Measurements from ENCODE around the gene NAB2.
"Not testable (repeated sequence)": the region's sequence is repeated elsewhere in the genome, so short reads cannot be mapped to it uniquely, and the experiment has no call there.

The NAB2 gene

GRCh38 chr12:57112492-57113294 is 23.8 kb downstream of the NAB2 start:
- Histone ChIP-seq H3K79me2 (ENCODE audit: insufficient read depth, low read depth) (no peaks in the 10 kb centered on the region; the same call in 1 of the 2 replicates), H3K9ac (peak overlapping the region; percentile 62; the same call in 1 of the 2 replicates), H3K36me3 (ENCODE audit: insufficient read depth) (no peaks in the 10 kb centered on the region), H3K27ac (peak overlapping the region; percentile 64; the same call in 1 of the 2 replicates), H2AFZ (ENCODE audit: low read depth) (peak overlapping the region; percentile 54), H4K20me1 (ENCODE audit: insufficient read depth) (no peaks in the 10 kb centered on the region), H3K4me1 (ENCODE audit: low read depth, poor library complexity, severe bottlenecking) (peaks cover 19% of the 10 kb centered on the region), H3K4me3 (IDR thresholded peaks at IDR 0.05; ENCODE audit: insufficient read depth, low read depth, low read length) (no peak overlapping the region), H3K4me2 (peak overlapping the region; percentile 79), H3K27me3 (ENCODE audit: insufficient read depth, low read depth) (no peaks in the 10 kb centered on the region; the same call in 1 of the 2 replicates)
- TF ChIP-seq CTCF (conservative IDR thresholded peaks at IDR 0.05; ENCODE audit: low read depth, low read length) = peak; percentile 100

GRCh38 chr12:57116580-57117281 is 27.8 kb downstream of the NAB2 start:
- Histone ChIP-seq H3K4me2 (no peak overlapping the region), H3K4me1 (ENCODE audit: low read depth, poor library complexity, severe bottlenecking) (peaks cover 8% of the 10 kb centered on the region), H2AFZ (ENCODE audit: low read depth) (no peak overlapping the region), H3K4me3 (IDR thresholded peaks at IDR 0.05; ENCODE audit: insufficient read depth, low read depth, low read length) (no peak overlapping the region), H3K27me3 (ENCODE audit: insufficient read depth, low read depth) (no peaks in the 10 kb centered on the region; the same call in 1 of the 2 replicates), H3K36me3 (ENCODE audit: insufficient read depth) (no peaks in the 10 kb centered on the region), H3K79me2 (ENCODE audit: insufficient read depth, low read depth) (no peaks in the 10 kb centered on the region), H3K9ac (no peak overlapping the region), H3K27ac (no peak overlapping the region), H4K20me1 (ENCODE audit: insufficient read depth) (no peaks in the 10 kb centered on the region)
- no peak for TF ChIP-seq CTCF (conservative IDR thresholded peaks at IDR 0.05; ENCODE audit: low read depth, low read length)

- Histone ChIP-seq H3K9ac (no peak overlapping the region), H3K4me2 (no peak overlapping the region), H3K4me3 (IDR thresholded peaks at IDR 0.05; ENCODE audit: insufficient read depth, low read depth, low read length) (no peak overlapping the region), H3K4me1 (ENCODE audit: low read depth, poor library complexity, severe bottlenecking) (no peaks in the 10 kb centered on the region), H4K20me1 (ENCODE audit: insufficient read depth) (no peaks in the 10 kb centered on the region), H2AFZ (ENCODE audit: low read depth) (no peak overlapping the region), H3K27me3 (ENCODE audit: insufficient read depth, low read depth) (peaks cover 2% of the 10 kb centered on the region; the same call in 1 of the 2 replicates), H3K27ac (no peak overlapping the region), H3K36me3 (ENCODE audit: insufficient read depth) (no peaks in the 10 kb centered on the region), H3K79me2 (ENCODE audit: insufficient read depth, low read depth) (no peaks in the 10 kb centered on the region)
- no peak for TF ChIP-seq CTCF (conservative IDR thresholded peaks at IDR 0.05; ENCODE audit: low read depth, low read length)
Observed at GRCh38 chr12:57118711-57119271, 29.9 kb downstream of the NAB2 start.

- H3K36me3 ChIP-seq (ENCODE audit: insufficient read depth) = no peaks in the 10 kb centered on the region
- no peak overlapping the region for H2AFZ ChIP-seq (ENCODE audit: low read depth)
- no peak overlapping the region for H3K27ac ChIP-seq
- no peak for TF ChIP-seq CTCF (conservative IDR thresholded peaks at IDR 0.05; ENCODE audit: low read depth, low read length)
- no peak overlapping the region for H3K9ac ChIP-seq
- peaks cover 4% of the 10 kb centered on the region; the same call in 1 of the 2 replicates for H3K27me3 ChIP-seq (ENCODE audit: insufficient read depth, low read depth)
- no peaks in the 10 kb centered on the region for H3K79me2 ChIP-seq (ENCODE audit: insufficient read depth, low read depth)
- no peak overlapping the region for H3K4me2 ChIP-seq
- H3K4me3 ChIP-seq (IDR thresholded peaks at IDR 0.05; ENCODE audit: insufficient read depth, low read depth, low read length) = no peak overlapping the region
- no peaks in the 10 kb centered on the region for H3K4me1 ChIP-seq (ENCODE audit: low read depth, poor library complexity, severe bottlenecking)
- no peaks in the 10 kb centered on the region for H4K20me1 ChIP-seq (ENCODE audit: insufficient read depth)
Observed at GRCh38 chr12:57119294-57120085, 30.6 kb downstream of the NAB2 start.

GRCh38 chr12:57120718-57121117 is 31.8 kb downstream of the NAB2 start:
- not testable (repeated sequence) for H3K27ac ChIP-seq; H3K9ac ChIP-seq; H3K36me3 ChIP-seq (ENCODE audit: insufficient read depth); H2AFZ ChIP-seq (ENCODE audit: low read depth); H4K20me1 ChIP-seq (ENCODE audit: insufficient read depth); H3K4me3 ChIP-seq (IDR thresholded peaks at IDR 0.05; ENCODE audit: insufficient read depth, low read depth, low read length); H3K4me1 ChIP-seq (ENCODE audit: low read depth, poor library complexity, severe bottlenecking); H3K79me2 ChIP-seq (ENCODE audit: insufficient read depth, low read depth); H3K4me2 ChIP-seq
- peaks cover 13% of the 10 kb centered on the region; the same call in 1 of the 2 replicates for H3K27me3 ChIP-seq (ENCODE audit: insufficient read depth, low read depth)
